HepG2 (cell line): ENCODE measurements around the gene RNPEPL1. TPM values are rescaled to one million over a fixed set of nuclear protein-coding genes. Genes with fewer than 3 reads are reported as not detected.

ENCODE experiments used
- AKNA ChIP-seq: sonication (generic); formaldehyde crosslinking; IDR thresholded peaks from 2 replicates; pipeline ENCODE4 v1.4.0; 2020; ENCODE audit warnings: missing genetic modification reagents, borderline replicate concordance
- BRF2 ChIP-seq: sonication (generic); formaldehyde crosslinking; IDR thresholded peaks from 2 replicates; pipeline ENCODE4 v1.8.1; 2022; ENCODE audit warnings: mild to moderate bottlenecking, missing genetic modification reagents
- FOXC1 ChIP-seq: sonication (generic); formaldehyde crosslinking; IDR thresholded peaks from 2 replicates; pipeline ENCODE4 v1.8.0; 2022; ENCODE audit warnings: mild to moderate bottlenecking, missing genetic modification reagents, borderline replicate concordance
- HDAC1 ChIP-seq: sonication (generic); formaldehyde crosslinking; IDR thresholded peaks from 2 replicates; pipeline ENCODE4 v1.5.1; 2020; ENCODE audit warnings: mild to moderate bottlenecking, missing genetic modification reagents
- HNF4G ChIP-seq, 2 experiments: sonication (generic) in 1 of 2; formaldehyde crosslinking in 1 of 2; IDR thresholded peaks; 2 replicates each; pipeline versions ENCODE4 v1.4.0 to v1.6.1; 2011 to 2020; ENCODE audit warnings: borderline replicate concordance in 2 of 2, low read depth in 2 of 2, mild to moderate bottlenecking in 2 of 2, low read length in 1 of 2, missing genetic modification reagents in 1 of 2, moderate library complexity in 1 of 2
- KAT8 ChIP-seq: IDR thresholded peaks from 2 replicates; pipeline ENCODE4 v1.6.1; 2016; ENCODE audit warnings: missing genetic modification reagents, missing compliant biosample characterization
- KLF13 ChIP-seq: sonication (generic); formaldehyde crosslinking; IDR thresholded peaks from 2 replicates; pipeline ENCODE4 v1.4.0; 2020; ENCODE audit warnings: mild to moderate bottlenecking, missing genetic modification reagents
- MAFK ChIP-seq, 2 experiments: IDR thresholded peaks in 1 of 2; conservative IDR thresholded peaks in 1 of 2; 2 replicates each; pipeline ENCODE4 v1.6.1; 2011; ENCODE audit warnings: improper control_type of control experiment in 2 of 2, low read length in 2 of 2
- NAIF1 ChIP-seq: sonication (generic); formaldehyde crosslinking; IDR thresholded peaks from 2 replicates; pipeline ENCODE4 v1.5.0; 2020; ENCODE audit warnings: mild to moderate bottlenecking, missing genetic modification reagents, borderline replicate concordance
- NRL ChIP-seq: sonication (generic); formaldehyde crosslinking; IDR thresholded peaks from 2 replicates; pipeline ENCODE4 v1.5.0; 2020; ENCODE audit warnings: missing genetic modification reagents, mild to moderate bottlenecking, moderate library complexity, borderline replicate concordance
- PCBP2 ChIP-seq: fragments of 200-400 bp; formaldehyde crosslinking; optimal IDR thresholded peaks from 2 replicates; pipeline ENCODE3; 2018; ENCODE audit warnings: low read length, low read depth; ENCODE audit not compliant: poor library complexity, severe bottlenecking
- PHF8 ChIP-seq: sonication (generic); formaldehyde crosslinking; IDR thresholded peaks from 2 replicates; pipeline ENCODE4 v1.5.0; 2020; ENCODE audit warnings: missing genetic modification reagents
- RFX3 ChIP-seq: IDR thresholded peaks from 2 replicates; pipeline ENCODE4 v1.6.1; 2016; ENCODE audit warnings: missing biosample characterization, missing genetic modification reagents
- SALL2 ChIP-seq: sonication (generic); formaldehyde crosslinking; IDR thresholded peaks from 2 replicates; pipeline ENCODE4 v1.8.1; 2023; ENCODE audit warnings: mild to moderate bottlenecking, missing genetic modification reagents, inconsistent platforms
- TGIF2 ChIP-seq: IDR thresholded peaks from 2 replicates; pipeline ENCODE4 v1.6.1; 2016; ENCODE audit warnings: control low read depth, missing compliant biosample characterization
- ZBTB8A ChIP-seq: sonication (generic); formaldehyde crosslinking; IDR thresholded peaks from 2 replicates; pipeline ENCODE4 v1.4.0; 2020; ENCODE audit warnings: mild to moderate bottlenecking, low read depth, missing genetic modification reagents, borderline replicate concordance
- ZKSCAN5 ChIP-seq: sonication (generic); formaldehyde crosslinking; IDR thresholded peaks from 2 replicates; pipeline ENCODE4 v1.5.1; 2020; ENCODE audit warnings: mild to moderate bottlenecking, missing genetic modification reagents
- ZNF121 ChIP-seq: sonication (generic); formaldehyde crosslinking; IDR thresholded peaks from 2 replicates; pipeline ENCODE4 v1.5.0; 2020; ENCODE audit warnings: mild to moderate bottlenecking, missing genetic modification reagents
- ZNF446 ChIP-seq: sonication (generic); formaldehyde crosslinking; IDR thresholded peaks from 2 replicates; pipeline ENCODE4 v1.5.0; 2020; ENCODE audit warnings: mild to moderate bottlenecking, missing genetic modification reagents
- ZNF510 ChIP-seq: sonication (generic); formaldehyde crosslinking; IDR thresholded peaks from 2 replicates; pipeline ENCODE4 v1.4.0; 2020; ENCODE audit warnings: low read depth, mild to moderate bottlenecking, missing genetic modification reagents
- ZNF567 ChIP-seq: sonication (generic); formaldehyde crosslinking; IDR thresholded peaks from 2 replicates; pipeline ENCODE4 v1.8.1; 2023; ENCODE audit warnings: mild to moderate bottlenecking, missing genetic modification reagents, borderline replicate concordance
- ZNF674 ChIP-seq: sonication (generic); formaldehyde crosslinking; IDR thresholded peaks from 2 replicates; pipeline ENCODE4 v1.5.0; 2020; ENCODE audit warnings: low read depth, mild to moderate bottlenecking, missing genetic modification reagents
- polyA plus RNA-seq, 8 experiments: library from polyadenylated mRNA; depleted of rRNA in 3 of 8; stranded (reverse) in 7 of 8; unstranded in 1 of 8; fragments of >200 nt; fragmentation: Illumina TruSeq in 4 of 8; extraction: Trizol in 4 of 8; gene quantifications; 2 replicates each; pipeline versions ENCODE4 v1.2.1 to v1.2.3, GENCODE V29; 2011 to 2016; ENCODE audit warnings: low read depth in 4 of 8, missing spikeins in 1 of 8, mixed read lengths in 1 of 8; ENCODE audit not compliant: insufficient read depth in 1 of 8
- total RNA-seq, 5 experiments: library from RNA; depleted of rRNA; stranded (reverse); fragments of >200 nt; fragmentation: Illumina TruSeq; extraction: Trizol; gene quantifications; 2 replicates each; pipeline ENCODE4 v1.2.3, GENCODE V29; 2016; ENCODE audit warnings: low read depth in 1 of 5

The RNPEPL1 gene
- total and polyA plus RNA-seq, 2 of the 13 experiments (the other 11 are each of a cell fraction or from before 2014, with no cell fraction given) = 13.0 to 18.0 TPM

- TF ChIP-seq HNF4G (IDR thresholded peaks at IDR 0.05; ENCODE audit: borderline replicate concordance, low read depth, low read length) (no peak), HNF4G (CRISPR knock-in tag; IDR thresholded peaks at IDR 0.05; ENCODE audit: borderline replicate concordance, low read depth) (peak; percentile 60; the same call in 1 of the 2 replicates), RFX3 (CRISPR knock-in tag) (no peak), HDAC1 (CRISPR knock-in tag) (no peak; the same call in 1 of the 2 replicates), FOXC1 (CRISPR knock-in tag) (peak; percentile 7), MAFK (conservative IDR thresholded peaks at IDR 0.05 in 1 of 2, IDR thresholded peaks at IDR 0.05 in 1 of 2; ENCODE audit: low read length in 2 of 2) (no peak), KAT8 (CRISPR knock-in tag) (peak; percentile 87), ZNF674 (CRISPR knock-in tag) (no peak), ZNF446 (CRISPR knock-in tag) (no peak), NAIF1 (CRISPR knock-in tag) (no peak), KLF13 (CRISPR knock-in tag) (no peak), PCBP2 (no peak), ZKSCAN5 (CRISPR knock-in tag) (no peak), TGIF2 (CRISPR knock-in tag) (peak; percentile 72; the same call in 1 of the 2 replicates), PHF8 (CRISPR knock-in tag) (peak; percentile 45), BRF2 (CRISPR knock-in tag) (no peak), ZNF510 (CRISPR knock-in tag) (no peak), SALL2 (0 out of 2 replicates have a peak, but pooled peaks have one; percentile 44), ZNF567 (CRISPR knock-in tag) (peak; percentile 43; the same call in 1 of the 2 replicates), AKNA (CRISPR knock-in tag) (no peak), NRL (CRISPR knock-in tag) (no peak), ZNF121 (no peak), ZBTB8A (CRISPR knock-in tag) (no peak)
Observed at GRCh38 chr2:240604291-240604938, 36.1 kb downstream of the RNPEPL1 start (continued).
